Breast epithelium (tissue), 3 donors: ENCODE results near the gene SPIRE2.

Source experiments
- POLR2A ChIP-seq: fragments of 450-650 bp; IDR thresholded peaks from one replicate; pipeline ENCODE4 v1.6.1; 2016; ENCODE audit warnings: antibody characterized with exemption, mild to moderate bottlenecking, moderate library complexity
- POLR2AphosphoS5 ChIP-seq, 3 donors: sonication (generic); formaldehyde crosslinking; IDR thresholded peaks; one replicate each; pipeline ENCODE4 v1.6.1; 2017; ENCODE audit warnings: antibody characterized with exemption in 3 of 3
- TF ChIP-seq, protein P1 (sequence below), 3 donors: fragments of 450-650 bp; IDR thresholded peaks; one replicate each; pipeline ENCODE4 v1.5.1; 2016 to 2017; ENCODE audit warnings: antibody characterized with exemption in 3 of 3, mild to moderate bottlenecking in 3 of 3, moderate library complexity in 3 of 3

DNA sequence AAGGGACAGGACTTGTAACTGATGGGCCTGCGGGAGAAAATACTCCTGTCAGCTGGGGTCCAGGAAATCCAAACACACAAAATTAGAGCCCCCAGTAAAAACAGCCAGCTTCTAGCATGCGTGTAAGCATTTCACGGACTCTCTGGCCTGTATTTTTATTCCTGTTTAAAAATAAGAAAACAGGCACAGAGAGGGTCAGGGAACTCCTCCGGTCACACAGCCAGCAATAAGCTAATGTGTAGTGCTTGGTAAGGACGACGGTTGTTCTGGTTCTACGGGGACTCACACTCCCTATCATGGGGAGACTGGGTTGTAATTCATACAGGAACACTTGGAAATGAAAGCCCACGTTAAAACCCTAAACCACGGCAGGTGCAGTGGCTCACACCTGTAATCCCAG is 43.6 kb downstream of the SPIRE2 start:
- TF ChIP-seq, protein P1, sequence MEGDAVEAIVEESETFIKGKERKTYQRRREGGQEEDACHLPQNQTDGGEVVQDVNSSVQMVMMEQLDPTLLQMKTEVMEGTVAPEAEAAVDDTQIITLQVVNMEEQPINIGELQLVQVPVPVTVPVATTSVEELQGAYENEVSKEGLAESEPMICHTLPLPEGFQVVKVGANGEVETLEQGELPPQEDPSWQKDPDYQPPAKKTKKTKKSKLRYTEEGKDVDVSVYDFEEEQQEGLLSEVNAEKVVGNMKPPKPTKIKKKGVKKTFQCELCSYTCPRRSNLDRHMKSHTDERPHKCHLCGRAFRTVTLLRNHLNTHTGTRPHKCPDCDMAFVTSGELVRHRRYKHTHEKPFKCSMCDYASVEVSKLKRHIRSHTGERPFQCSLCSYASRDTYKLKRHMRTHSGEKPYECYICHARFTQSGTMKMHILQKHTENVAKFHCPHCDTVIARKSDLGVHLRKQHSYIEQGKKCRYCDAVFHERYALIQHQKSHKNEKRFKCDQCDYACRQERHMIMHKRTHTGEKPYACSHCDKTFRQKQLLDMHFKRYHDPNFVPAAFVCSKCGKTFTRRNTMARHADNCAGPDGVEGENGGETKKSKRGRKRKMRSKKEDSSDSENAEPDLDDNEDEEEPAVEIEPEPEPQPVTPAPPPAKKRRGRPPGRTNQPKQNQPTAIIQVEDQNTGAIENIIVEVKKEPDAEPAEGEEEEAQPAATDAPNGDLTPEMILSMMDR (IDR thresholded peaks at IDR 0.05) = no peak
- TF ChIP-seq POLR2AphosphoS5 (IDR thresholded peaks at IDR 0.05) = no peak
- TF ChIP-seq POLR2A = no peak
